ENCODE measurements around the gene TMEM63C. TPM values are rescaled to one million over a fixed set of nuclear protein-coding genes. Genes with fewer than 3 reads are reported as not detected.

TMEM63C gene
- total RNA-seq, 3 donors from 2014 or later = 21.2 to 40.8 (median 34.9) TPM

GRCh38 chr14:77205566-77205965 lies 24.0 kb downstream of the TMEM63C start:
- peaks cover 3% of the 10 kb centered on the region for H3K4me1 ChIP-seq (ENCODE audit: low read depth)
- intact Hi-C loops (cut with DNase I, micrococcal nuclease) = no loop called here
- no peaks in the 10 kb centered on the region for H3K9me3 ChIP-seq
- ATAC-seq (no peak), DNase-seq (no peak)
- no peak for TF ChIP-seq CTCF (IDR thresholded peaks at IDR 0.05)
- no peak overlapping the region for H3K4me3 ChIP-seq
- H3K36me3 ChIP-seq (ENCODE audit: low read depth) = no peaks in the 10 kb centered on the region

- Histone ChIP-seq H3K4me1 (ENCODE audit: low read depth) (peaks cover 3% of the 10 kb centered on the region), H3K9me3 (no peaks in the 10 kb centered on the region), H3K36me3 (ENCODE audit: low read depth) (no peaks in the 10 kb centered on the region), H3K4me3 (no peak overlapping the region)
- intact Hi-C loops (cut with DNase I, micrococcal nuclease) = no loop called here
- ATAC-seq (no peak), DNase-seq (no peak)
- TF ChIP-seq CTCF (IDR thresholded peaks at IDR 0.05) = no peak
Observed at GRCh38 chr14:77206261-77206824, 24.7 kb downstream of the TMEM63C start.

GRCh38 chr14:77206877-77207389 lies 25.3 kb downstream of the TMEM63C start:
- TF ChIP-seq CTCF (IDR thresholded peaks at IDR 0.05) = no peak
- ATAC-seq = no peak

GRCh38 chr14:77208291-77208978 lies 26.8 kb downstream of the TMEM63C start:
- peak in 2 of 3 donors; percentile 82 to 84 for DNase-seq
- Histone ChIP-seq H3K9me3 (no peaks in the 10 kb centered on the region), H3K36me3 (ENCODE audit: low read depth) (no peaks in the 10 kb centered on the region), H3K4me3 (no peak overlapping the region), H3K4me1 (ENCODE audit: low read depth) (peaks cover 3% of the 10 kb centered on the region)
- ATAC-seq = peak; percentile 70
- no peak for TF ChIP-seq CTCF (IDR thresholded peaks at IDR 0.05)
- intact Hi-C loops (cut with DNase I, micrococcal nuclease) = no loop called here

More at GRCh38 chr14:77206877-77207389, 25.3 kb downstream of the TMEM63C start:
- peaks cover 3% of the 10 kb centered on the region for H3K4me1 ChIP-seq (ENCODE audit: low read depth)
- H3K4me3 ChIP-seq = no peak overlapping the region
- H3K9me3 ChIP-seq = no peaks in the 10 kb centered on the region
- H3K36me3 ChIP-seq (ENCODE audit: low read depth) = no peaks in the 10 kb centered on the region
- no peak for DNase-seq
- intact Hi-C loops (cut with DNase I, micrococcal nuclease) = no loop called here

GRCh38 chr14:77208979-77209318 lies 27.4 kb downstream of the TMEM63C start:
- TF ChIP-seq CTCF (IDR thresholded peaks at IDR 0.05) = no peak
- DNase-seq = no peak
- ATAC-seq = no peak
- Histone ChIP-seq H3K9me3 (no peaks in the 10 kb centered on the region), H3K36me3 (ENCODE audit: low read depth) (no peaks in the 10 kb centered on the region), H3K4me1 (ENCODE audit: low read depth) (peaks cover 3% of the 10 kb centered on the region), H3K4me3 (no peak overlapping the region)
- intact Hi-C loops (cut with DNase I, micrococcal nuclease) = no loop called here

All from mucosa of descending colon (tissue), 3 donors.